Activated CD4-positive, alpha-beta T cell treated with anti-CD3 and anti-CD28 coated beads, Interleukin-2, amount 50 U/mL, for 48 hours (primary cell): ENCODE data around the gene SBF2.
"Not testable (repeated sequence)": the region's sequence is repeated elsewhere in the genome, so short reads cannot be mapped to it uniquely, and the experiment has no call there.

Source experiments
- DNase-seq, 2 experiments: peaks; one replicate each; pipeline ENCODE4 v3.0.0-alpha.2; 2020

Gene SBF2

DNA sequence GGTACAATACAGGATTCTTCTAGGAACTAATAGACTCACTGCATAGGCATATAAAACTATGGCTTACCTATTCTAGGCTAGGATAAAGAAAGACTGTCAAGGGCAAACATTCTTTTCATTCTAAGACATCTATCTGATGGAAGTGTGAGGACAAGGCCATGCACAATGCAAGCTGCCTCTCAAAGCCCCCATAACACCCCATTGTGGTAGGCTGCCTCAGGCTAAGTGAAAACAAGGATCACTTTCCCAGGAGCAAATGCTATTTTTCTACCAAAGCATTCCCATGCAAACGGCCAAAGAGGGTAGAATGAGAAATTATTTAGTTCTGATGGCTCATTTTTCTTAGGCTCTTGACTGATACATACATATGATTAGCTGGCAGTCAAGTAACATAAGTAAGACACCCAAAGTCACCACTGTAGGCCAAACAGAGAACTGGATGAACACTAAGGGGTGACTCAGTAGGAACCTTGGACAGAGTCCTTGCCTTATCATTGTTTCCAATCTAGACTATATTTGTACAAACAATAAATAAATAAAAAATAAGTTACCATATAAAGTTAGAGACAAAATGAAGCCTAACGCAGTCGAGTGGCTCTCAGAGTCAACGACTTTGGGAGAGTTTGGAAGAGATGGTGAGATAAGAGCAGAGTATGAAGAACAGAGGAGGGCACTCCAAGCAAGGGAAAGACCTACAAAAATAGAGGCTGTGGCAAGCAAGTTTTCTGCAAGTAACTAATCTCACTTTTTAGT, 303.6 kb downstream of the SBF2 start:
- DNase-seq: no peak

DNA sequence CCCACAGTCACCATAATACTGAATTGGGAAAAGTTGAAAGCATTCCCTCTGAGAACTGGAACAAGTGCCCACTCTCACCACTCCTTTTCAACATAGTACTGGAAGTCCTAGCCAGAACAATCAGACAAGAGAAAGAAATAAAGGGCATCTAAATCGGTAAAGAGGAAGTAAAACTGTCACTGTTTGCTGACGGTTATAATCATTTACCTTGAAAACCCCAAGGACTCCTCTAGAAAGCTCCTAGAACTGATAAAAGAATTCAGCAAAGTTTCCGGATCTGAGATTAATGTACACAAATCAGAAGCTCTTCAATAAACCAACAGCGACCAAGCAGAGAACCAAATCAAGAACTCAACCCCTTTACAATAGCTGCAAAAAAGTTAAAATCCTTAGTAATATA, 306.7 kb downstream of the SBF2 start:
- DNase-seq: not testable (repeated sequence)

GRCh38 chr11:9982796-9983579, 311.0 kb downstream of the SBF2 start:
- no peak for DNase-seq

- DNase-seq: no peak
Measured at GRCh38 chr11:9982127-9982795, 311.8 kb downstream of the SBF2 start.

DNA sequence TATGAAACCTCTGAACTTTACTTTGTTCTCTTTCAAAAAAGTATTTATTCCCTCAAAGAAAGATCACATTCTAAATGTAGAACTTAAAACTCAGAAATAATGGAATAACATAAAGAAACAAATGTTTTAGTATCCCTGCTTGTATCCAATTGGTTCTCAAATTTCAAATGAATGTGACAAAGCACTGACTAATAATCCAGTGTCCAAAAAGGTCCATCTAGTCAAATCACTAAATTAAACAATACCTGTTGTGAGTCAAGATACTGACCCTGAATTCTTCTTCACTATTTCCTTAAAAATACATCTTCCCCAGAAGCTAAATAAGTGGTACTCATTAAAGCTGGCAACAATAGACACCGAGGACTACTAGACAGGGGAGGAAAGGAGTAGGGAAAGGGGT, 313.1 kb downstream of the SBF2 start:
- DNase-seq: no peak

DNA sequence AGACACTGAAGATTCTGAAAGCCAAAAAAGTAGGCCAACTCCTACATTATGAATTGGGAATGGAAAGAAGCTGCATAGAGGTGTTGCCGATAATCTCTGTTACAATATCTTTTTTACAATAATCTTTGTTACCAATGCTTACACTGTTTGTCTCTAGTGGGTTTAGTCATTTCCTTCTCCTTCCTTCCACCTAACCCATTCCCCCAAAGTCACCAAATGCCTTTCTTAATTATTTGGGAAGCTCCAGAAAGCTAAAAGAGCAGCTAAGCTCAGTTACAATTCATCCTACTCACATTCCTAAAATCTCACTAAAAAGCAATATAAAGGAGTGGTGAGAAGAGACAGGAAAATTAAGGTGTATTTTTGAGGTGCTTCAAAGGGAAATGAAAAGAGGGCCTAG, 316.5 kb downstream of the SBF2 start:
- DNase-seq: no peak

GRCh38 chr11:9974375-9974774, 319.6 kb downstream of the SBF2 start:
- DNase-seq: no peak

DNA sequence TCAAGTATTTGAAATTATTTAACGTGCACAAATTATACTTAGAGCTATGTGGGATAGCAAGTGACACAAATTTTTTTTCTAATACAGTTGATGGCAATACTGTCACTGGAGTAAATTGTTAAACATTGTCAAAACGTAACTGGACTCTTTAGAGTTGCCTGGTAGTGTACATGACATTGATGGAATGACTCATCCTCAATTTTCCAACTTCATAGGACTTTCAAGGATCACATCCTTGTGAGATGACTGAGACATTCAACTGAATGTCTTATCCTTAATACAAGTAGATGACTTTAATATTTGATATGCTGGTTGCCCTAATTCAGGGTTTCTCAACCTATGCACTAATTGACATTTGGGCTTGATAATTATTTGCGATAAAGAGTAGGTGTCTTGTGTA, 320.1 kb downstream of the SBF2 start:
- DNase-seq: no peak

GRCh38 chr11:9972989-9973388, 321.0 kb downstream of the SBF2 start:
- DNase-seq: peak in 1 of 2 experiments; percentile 16

DNA sequence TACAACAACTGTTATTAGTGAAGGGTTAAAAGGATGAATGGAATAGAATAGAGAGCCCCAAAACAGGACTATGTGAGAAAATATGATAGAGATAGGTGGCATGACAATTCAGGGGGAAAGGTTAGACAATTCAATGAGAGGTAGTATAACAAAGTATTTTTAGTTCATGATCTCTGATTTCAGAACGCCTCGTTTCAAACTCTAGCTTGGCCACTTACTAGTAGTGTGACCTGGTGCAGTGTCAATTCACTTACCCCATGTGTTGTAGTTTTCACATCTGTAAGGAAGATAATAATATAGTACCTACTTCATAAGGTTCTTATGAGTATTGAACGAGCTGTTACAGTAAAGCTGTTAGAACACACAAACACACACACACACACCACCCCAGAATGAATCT, 322.1 kb downstream of the SBF2 start:
- no peak for DNase-seq

- no peak for DNase-seq
Measured at GRCh38 chr11:9969068-9969467, 325.0 kb downstream of the SBF2 start.

GRCh38 chr11:9962722-9963121, 331.3 kb downstream of the SBF2 start:
- no peak for DNase-seq

GRCh38 chr11:9957072-9957471, 336.9 kb downstream of the SBF2 start:
- DNase-seq: no peak

GRCh38 chr11:9956483-9956882, 337.5 kb downstream of the SBF2 start:
- no peak for DNase-seq

- no peak for DNase-seq
Measured at GRCh38 chr11:9955391-9955790, 338.6 kb downstream of the SBF2 start.

- DNase-seq: no peak
Measured at GRCh38 chr11:9953994-9954626, 339.9 kb downstream of the SBF2 start.

DNA sequence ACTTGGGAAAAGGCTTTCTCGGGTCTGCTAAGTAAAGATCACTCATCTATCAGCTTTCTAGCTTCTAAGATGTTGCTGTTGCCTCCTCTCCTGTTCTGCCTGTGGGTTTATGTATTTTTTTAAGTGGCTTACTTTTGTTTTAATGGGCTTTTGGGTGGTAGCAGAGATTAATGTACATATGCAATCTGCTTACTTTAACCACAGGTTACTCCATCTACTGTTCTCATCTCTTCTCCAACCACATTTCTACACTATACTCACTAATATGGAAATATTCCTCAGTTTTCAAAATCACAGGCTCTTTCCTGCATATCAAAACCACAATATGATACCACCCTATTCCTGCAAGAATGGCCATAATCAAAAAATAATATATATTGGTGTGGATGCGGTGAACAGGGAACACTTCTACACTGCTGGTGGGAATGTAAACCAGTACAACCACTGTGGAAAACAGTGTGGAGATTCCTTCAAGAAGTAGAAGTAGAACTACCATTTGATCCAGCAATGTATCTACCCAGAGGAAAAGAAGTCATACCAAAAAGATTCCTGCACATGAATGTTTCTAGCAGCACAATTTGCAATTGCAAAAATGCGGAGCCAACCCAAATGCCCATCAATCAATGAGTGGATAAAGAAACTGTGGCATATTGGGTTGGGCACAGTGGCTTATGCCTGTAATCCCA, 341.4 kb downstream of the SBF2 start:
- DNase-seq: no peak

DNA sequence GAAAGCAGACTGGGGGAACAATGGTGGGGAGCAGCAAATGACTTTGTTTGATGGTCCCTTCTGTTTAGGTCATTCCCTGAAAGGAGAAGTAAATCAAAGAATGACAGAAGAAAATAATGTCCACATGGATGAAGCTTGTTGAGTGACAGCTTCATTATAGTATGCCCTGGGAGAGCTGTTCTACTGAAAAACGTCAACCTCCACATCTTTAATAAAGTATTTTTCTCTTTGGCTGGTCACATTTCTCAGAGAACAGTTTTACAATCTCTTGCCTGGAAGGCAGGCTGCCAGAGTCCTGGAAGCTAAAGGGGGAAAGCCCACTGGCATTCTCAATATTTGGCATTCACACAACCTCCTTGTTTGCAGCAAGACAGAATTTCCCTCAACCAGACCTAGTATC, 342.2 kb downstream of the SBF2 start:
- no peak for DNase-seq

DNA sequence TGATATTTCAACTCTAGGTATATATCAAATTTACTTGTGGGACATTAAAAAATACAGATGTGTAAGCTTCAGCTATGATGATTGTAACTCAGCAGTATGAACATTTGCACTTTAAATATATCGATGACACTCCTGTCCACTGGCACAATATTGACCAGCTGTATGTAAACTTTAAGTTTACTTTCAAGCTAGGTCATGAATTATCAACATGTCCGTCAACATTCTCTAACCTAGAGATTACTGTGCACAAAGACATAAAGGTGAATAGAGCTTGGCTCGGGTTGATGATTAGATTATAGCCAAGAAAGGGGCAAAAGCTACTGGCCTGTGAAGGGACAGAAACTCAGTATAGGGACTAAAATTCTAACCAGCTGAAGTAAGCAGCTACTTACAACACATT, 343.6 kb downstream of the SBF2 start:
- no peak for DNase-seq

- DNase-seq: no peak
Measured at GRCh38 chr11:9947231-9947864, 346.7 kb downstream of the SBF2 start.

DNA sequence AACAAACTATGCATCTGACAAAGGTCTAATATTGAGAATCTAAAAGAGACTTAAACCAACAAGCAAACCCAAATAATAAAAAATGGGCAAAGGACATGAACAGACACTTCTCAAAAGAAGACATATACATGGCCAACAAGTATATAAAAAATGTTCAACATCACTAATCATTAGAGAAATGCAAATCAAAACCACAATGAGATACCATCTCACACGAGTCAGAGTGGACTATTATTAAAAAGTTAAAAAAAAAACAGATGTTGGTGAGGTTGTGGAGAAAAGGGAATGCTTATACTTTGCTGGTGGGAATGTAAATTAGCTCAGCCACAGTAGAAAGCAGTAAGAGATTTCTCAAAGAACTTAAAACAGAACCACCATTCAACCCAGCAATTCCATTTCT, 348.3 kb downstream of the SBF2 start:
- not testable (repeated sequence) for DNase-seq

GRCh38 chr11:9943386-9944110, 350.5 kb downstream of the SBF2 start:
- DNase-seq: no peak
